ENCODE data around the gene PROM2.

DNA sequence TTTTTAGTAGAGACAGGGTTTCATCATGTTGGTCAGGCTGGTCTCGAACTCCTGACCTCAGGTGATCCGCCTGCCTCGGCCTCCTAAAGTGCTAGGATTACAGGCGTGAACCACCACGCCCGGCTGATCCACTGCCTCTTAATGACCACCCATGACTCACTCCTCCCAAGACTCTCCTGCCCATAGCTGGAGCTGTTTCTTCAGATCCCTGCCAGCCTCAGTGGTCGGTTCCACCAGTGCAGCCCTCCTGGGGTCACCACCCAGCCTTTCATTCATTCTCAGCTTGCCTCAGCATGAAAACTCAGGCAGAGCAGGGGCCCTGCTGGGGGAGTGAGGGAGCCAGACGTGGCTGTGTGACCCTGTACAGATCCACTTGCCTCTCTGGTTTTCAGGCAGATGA lies 35.4 kb downstream of the PROM2 start:
- TF ChIP-seq YY1 (IDR thresholded peaks at IDR 0.05; ENCODE audit: insufficient read depth, insufficient read length) (no peak), ZNF274 (IDR thresholded peaks at IDR 0.05; ENCODE audit: low read depth, low read length) (no peak)

Data from NT2/D1 (cell line).